WI38 (cell line): Measurements from ENCODE around the gene ETS1.

Experiments used
- H3K4me3 ChIP-seq: 2 replicates; pipeline ENCODE4 v1.5.1; 2011; ENCODE audit warnings: low read depth, mild to moderate bottlenecking, control low read depth, low read length
- TF ChIP-seq, protein P1 (sequence below): IDR thresholded peaks from 2 replicates; pipeline ENCODE4 v1.5.1; 2012; ENCODE audit warnings: low read depth, mild to moderate bottlenecking, control low read depth, low read length

ETS1 gene

DNA sequence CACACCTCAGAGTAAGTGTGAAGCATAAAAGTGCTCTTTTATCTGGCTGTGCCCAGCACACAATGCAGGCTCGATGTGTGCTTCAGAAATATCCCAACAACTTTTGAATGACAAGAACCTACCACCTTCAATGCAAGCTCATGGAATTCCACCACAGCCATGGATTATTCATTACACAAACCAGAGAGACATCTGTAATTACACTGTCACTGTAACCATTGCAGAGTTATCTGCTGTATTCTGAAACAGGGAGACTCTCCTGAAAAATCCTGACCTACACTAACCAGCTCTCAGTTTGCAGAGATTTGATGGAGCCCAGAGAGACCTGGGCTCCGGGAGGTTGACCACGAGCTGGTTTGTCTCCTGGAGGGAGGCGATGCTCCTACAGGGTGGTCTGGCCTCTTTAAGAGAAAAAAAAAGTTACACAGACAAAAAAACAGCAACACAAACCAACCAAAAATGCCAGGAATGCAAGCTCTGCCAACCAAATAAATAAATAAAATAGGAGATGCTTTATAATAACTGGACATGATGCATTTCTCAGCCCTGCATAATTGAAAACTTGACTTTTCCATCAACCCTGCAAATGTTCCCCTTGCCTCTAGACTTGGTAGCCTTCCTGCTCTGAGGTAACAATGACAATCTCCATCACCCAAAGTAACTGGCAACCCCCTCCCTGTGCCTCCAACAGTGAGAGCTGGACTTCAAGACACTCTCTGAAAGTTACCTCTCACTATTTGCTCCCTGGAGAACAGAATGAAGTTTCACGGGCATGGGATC, 69.7 kb downstream of the ETS1 start:
- peak overlapping the region; percentile 99 for H3K4me3 ChIP-seq
- TF ChIP-seq, protein P1, sequence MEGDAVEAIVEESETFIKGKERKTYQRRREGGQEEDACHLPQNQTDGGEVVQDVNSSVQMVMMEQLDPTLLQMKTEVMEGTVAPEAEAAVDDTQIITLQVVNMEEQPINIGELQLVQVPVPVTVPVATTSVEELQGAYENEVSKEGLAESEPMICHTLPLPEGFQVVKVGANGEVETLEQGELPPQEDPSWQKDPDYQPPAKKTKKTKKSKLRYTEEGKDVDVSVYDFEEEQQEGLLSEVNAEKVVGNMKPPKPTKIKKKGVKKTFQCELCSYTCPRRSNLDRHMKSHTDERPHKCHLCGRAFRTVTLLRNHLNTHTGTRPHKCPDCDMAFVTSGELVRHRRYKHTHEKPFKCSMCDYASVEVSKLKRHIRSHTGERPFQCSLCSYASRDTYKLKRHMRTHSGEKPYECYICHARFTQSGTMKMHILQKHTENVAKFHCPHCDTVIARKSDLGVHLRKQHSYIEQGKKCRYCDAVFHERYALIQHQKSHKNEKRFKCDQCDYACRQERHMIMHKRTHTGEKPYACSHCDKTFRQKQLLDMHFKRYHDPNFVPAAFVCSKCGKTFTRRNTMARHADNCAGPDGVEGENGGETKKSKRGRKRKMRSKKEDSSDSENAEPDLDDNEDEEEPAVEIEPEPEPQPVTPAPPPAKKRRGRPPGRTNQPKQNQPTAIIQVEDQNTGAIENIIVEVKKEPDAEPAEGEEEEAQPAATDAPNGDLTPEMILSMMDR, result no peak

DNA sequence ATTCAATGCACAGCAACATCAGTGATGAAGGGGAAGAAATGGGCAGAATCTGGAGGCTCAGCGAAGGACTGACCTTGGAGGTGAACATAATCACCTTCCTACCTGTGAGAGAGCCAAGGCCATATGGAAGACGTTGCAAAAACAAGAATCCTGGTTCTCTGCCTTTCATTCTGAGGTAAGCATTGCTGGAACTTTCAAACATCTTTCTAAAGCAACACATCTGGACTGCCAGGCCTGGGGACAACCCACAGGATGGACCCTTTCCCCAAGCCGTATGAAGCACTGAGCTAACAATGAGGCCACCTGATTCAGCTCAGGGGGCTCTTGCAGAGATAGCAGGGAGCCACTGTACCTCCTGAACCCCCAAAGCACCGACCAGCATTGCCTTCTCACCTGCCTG, 70.5 kb downstream of the ETS1 start:
- TF ChIP-seq, protein P1, result no peak
- H3K4me3 ChIP-seq, result peak overlapping the region; percentile 99

DNA sequence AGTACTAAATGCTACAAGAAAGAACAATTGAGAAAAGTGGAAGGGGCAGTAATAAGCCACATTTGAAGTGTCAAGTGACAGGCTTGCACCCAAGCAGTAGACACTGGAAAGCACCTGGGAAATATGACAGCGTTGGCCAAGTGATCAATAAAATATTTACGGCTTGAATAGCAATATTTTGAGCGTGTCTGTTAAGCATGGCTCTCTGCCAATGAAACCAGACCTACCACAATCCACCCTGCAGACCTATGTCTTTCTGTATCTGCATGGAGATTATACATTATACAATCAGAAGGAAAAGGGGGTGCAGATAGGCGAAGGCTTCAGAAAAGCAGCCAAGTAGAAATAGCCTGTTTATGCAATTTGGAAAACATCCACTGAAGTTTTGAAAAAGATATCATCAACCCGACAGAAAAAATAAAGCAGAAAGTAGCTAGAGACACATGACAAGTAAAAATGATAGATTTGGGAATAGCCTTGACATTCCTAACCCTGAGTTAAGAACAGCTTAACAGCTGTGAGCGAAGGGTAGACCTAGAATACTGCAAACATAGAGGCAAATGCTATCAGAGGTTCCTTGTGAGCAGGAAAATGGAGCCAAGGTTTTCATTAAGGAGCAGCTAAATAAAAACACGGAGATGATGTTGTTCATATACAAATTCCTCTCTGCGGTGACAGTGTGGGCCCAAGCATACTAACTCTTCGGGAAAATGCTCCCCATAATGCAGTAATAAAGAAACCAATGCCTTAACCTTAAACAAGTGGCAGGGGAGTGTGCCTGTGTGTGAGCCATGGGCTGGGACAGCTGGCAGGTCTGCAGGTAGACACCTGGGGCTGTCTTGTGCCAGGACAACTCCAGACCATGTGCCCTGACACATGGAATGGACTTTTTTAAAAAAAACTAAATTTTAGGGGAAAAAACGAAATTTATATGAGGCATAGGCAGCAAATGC, 71.3 kb downstream of the ETS1 start:
- H3K4me3 ChIP-seq, result no peak overlapping the region
- TF ChIP-seq, protein P1, result no peak

DNA sequence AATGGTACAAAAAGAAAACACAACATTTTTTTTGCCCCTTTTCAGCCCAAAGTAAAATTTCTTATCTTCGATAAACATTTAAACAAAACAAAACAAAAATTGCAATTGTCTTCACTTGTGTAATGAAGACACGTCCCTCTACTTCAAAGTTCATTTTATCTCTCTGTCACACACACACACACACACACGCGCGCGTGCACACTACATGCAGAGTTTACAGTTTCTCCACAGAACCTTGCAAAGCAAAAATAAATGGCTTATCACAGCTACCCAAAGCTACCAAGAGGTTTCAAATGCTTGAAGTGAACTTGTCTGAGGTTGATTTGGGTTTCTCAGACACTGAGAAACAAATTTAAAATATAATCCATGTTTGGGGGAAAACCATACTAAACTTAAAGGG, 72.3 kb downstream of the ETS1 start:
- no peak overlapping the region for H3K4me3 ChIP-seq
- TF ChIP-seq, protein P1, result no peak

DNA sequence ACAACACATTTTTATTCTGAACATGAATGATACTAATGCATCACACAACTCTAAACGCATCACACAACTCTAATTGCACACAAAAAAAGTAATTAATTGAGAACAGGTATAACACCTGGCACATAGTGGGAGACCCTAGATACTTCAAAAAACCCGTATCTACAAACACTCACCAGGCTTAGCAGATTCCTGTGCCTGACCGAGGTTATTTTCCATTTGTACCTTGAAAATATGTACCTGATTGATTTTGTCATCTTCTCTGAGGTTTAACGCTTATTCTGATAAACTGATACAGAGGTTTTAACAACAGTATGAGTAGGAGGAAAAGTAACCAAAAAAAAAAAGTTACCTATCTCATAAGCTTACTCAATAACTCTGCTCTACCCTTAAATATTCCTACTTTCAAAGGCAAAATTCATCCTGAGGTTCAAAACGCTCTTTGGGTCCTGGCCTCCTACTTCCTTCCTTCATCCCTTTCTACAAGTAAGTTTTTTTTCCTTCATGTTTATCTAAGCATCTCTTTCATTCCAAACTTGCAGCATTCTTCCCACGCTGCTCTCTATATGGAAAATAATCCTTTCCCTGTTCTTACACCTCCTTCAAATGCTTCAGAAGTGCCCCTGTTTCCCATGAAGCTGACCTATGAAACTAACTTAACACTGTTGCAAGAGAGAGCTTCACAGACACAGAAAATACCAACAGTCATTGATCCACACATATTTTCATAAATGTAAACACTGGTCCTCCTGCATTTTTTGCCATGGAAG, 73.3 kb downstream of the ETS1 start:
- no peak overlapping the region for H3K4me3 ChIP-seq
- TF ChIP-seq, protein P1, result no peak

DNA sequence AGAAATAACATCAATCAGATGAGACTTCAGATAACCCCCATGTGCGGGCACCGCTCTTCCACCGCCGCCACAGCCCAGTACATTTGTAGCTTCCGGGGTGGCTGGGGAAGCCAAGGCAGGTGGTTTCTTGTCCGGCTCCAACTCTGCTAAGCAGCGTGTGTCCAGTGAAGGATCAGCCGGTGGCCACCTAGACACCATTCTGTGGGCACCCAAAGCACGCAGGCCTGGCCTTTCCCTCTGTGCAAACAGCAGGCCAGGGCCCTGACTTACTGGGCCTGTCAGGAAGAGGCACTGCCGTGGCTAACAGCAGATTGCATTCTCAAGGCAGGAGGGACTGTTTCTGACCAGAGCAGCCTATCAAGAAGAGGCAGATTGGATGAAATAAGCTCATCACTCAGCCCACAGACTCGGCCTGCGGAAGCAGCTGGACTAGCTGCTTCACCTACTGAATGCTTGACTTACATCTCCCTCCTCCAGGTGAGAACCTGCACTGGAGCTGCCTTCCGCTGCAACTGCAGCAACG, 74.8 kb downstream of the ETS1 start:
- TF ChIP-seq, protein P1, result no peak
- H3K4me3 ChIP-seq, result no peak overlapping the region
